Lung (tissue), 12 donors: ENCODE results near the gene POLA1. TPM values are rescaled to one million over a fixed set of nuclear protein-coding genes. Genes with fewer than 3 reads are reported as not detected.

ENCODE experiments used
- ATAC-seq: fragments of 200-7000 bp; cut with Tn5 transposase; one replicate; pipeline ENCODE4 v1.9.1; 2020; ENCODE audit warnings: moderate number of reproducible peaks; ENCODE audit not compliant: insufficient read depth, low FRiP score
- DNase-seq, 3 donors: peaks; one replicate each; pipeline ENCODE4 v3.0.0-alpha.2; 2013 to 2017
- H3K27ac ChIP-seq, 2 donors: one replicate each; pipeline ENCODE4 v1.5.1; 2013; ENCODE audit warnings: mild to moderate bottlenecking in 2 of 2, moderate library complexity in 2 of 2, control low read depth in 1 of 2, inconsistent platforms in 1 of 2, low read depth in 1 of 2, low read length in 1 of 2
- H3K27me3 ChIP-seq, 3 donors: one replicate each; pipeline ENCODE4 v1.5.1; 2013; ENCODE audit warnings: low read length in 2 of 3; ENCODE audit not compliant: control insufficient read depth in 3 of 3, insufficient read depth in 3 of 3
- H3K36me3 ChIP-seq, 4 donors: one replicate each; pipeline ENCODE4 v1.5.1; 2013; ENCODE audit warnings: low read length in 4 of 4, mild to moderate bottlenecking in 1 of 4, moderate library complexity in 1 of 4; ENCODE audit not compliant: control insufficient read depth in 4 of 4, insufficient read depth in 4 of 4
- H3K4me1 ChIP-seq, 5 donors: one replicate each; pipeline ENCODE4 v1.5.1; 2013; ENCODE audit warnings: low read length in 5 of 5, mild to moderate bottlenecking in 2 of 5, moderate library complexity in 1 of 5; ENCODE audit not compliant: control insufficient read depth in 5 of 5, insufficient read depth in 5 of 5
- H3K4me3 ChIP-seq: one replicate; pipeline ENCODE4 v1.5.1; 2013; ENCODE audit warnings: mild to moderate bottlenecking, control low read depth, moderate library complexity
- H3K9ac ChIP-seq, 2 donors: one replicate each; pipeline ENCODE4 v1.5.1; 2013; ENCODE audit warnings: low read length in 2 of 2, control low read depth in 1 of 2; ENCODE audit not compliant: insufficient read depth in 1 of 2
- H3K9me3 ChIP-seq, 4 donors: one replicate each; pipeline ENCODE4 v1.5.1; 2013; ENCODE audit warnings: low read length in 3 of 4, mild to moderate bottlenecking in 1 of 4, moderate library complexity in 1 of 4; ENCODE audit not compliant: control insufficient read depth in 4 of 4, insufficient read depth in 3 of 4
- CTCF ChIP-seq: IDR thresholded peaks from 2 replicates; pipeline ENCODE4 v1.5.1; 2012; ENCODE audit warnings: mild to moderate bottlenecking; ENCODE audit errors: control extremely low read depth, extremely low read depth
- WGBS, 2 donors: extraction: QIAGEN DNeasy Blood & Tissue Kit; methylation state at CpG; one replicate each; pipeline ENCODE4 v1.1.7; 2013; 5-methylcytosine and 5-hydroxymethylcytosine counted together
- polyA plus RNA-seq, 2 donors: library from polyadenylated mRNA; stranded (reverse); fragments of 200-250 nt; gene quantifications; one replicate each; pipeline ENCODE4 v1.2.1, GENCODE V29; 2013
- total RNA-seq, 2 donors: library from RNA; depleted of rRNA in 1 of 2; stranded (reverse); fragments of >200 nt in 1 of 2; gene quantifications; one replicate each; pipeline ENCODE4 v1.2.1, GENCODE V29; 2014 to 2021
- donor health status: control.
- donor health status: control.
- donor health status: Bipolar disorder and iron deficiency.
- donor health status: healthy.
- donor health status: DM: yes; HTN: yes; CAD: no.

Gene POLA1
- total and polyA plus RNA-seq, 4 donors = 2.4 to 18.7 (median 6.1) TPM

GRCh38 chrX:24945009-24945408 lies 251.3 kb downstream of the POLA1 start:
- WGBS, 2 donors = 56 to 92% methylated on average over 4 of the region's 4 CpGs
- Histone ChIP-seq H3K4me3 (no peak overlapping the region), H3K9ac (no peak overlapping the region), H3K36me3 (peaks cover 0 to under 1% (median 0%) of the 10 kb centered on the region in 4 donors), H3K27me3 (peaks cover 0 to 11% (median 11%) of the 10 kb centered on the region in 3 donors), H3K4me1 (peaks cover 0 to 3% (median 0%) of the 10 kb centered on the region in 5 donors), H3K27ac (no peak overlapping the region), H3K9me3 (no peaks in the 10 kb centered on the region)
- ATAC-seq (no peak), DNase-seq (no peak)
- TF ChIP-seq CTCF = no peak

GRCh38 chrX:24946369-24946768 lies 252.7 kb downstream of the POLA1 start:
- Histone ChIP-seq H3K36me3 (peaks cover 0 to 3% (median 0%) of the 10 kb centered on the region in 4 donors), H3K9me3 (no peaks in the 10 kb centered on the region), H3K9ac (no peak overlapping the region), H3K4me1 (peaks cover 0 to 3% (median 0%) of the 10 kb centered on the region in 5 donors), H3K27ac (no peak overlapping the region), H3K27me3 (peaks cover 0 to 11% (median 8%) of the 10 kb centered on the region in 3 donors), H3K4me3 (no peak overlapping the region)
- TF ChIP-seq CTCF = no peak
- DNase-seq = no peak
- no peak for ATAC-seq

- ATAC-seq (no peak), DNase-seq (no peak)
- TF ChIP-seq CTCF = no peak
- peaks cover 0 to 6% (median 5%) of the 10 kb centered on the region in 3 donors for H3K27me3 ChIP-seq
- no peak overlapping the region for H3K27ac ChIP-seq
- H3K4me1 ChIP-seq = no peaks in the 10 kb centered on the region
- H3K9ac ChIP-seq = no peak overlapping the region
- no peak overlapping the region for H3K4me3 ChIP-seq
- peaks cover 0 to 4% (median 0%) of the 10 kb centered on the region in 4 donors for H3K9me3 ChIP-seq
- H3K36me3 ChIP-seq = peaks cover 0 to 3% (median 0%) of the 10 kb centered on the region in 4 donors
- WGBS, 2 donors = 75 to 95% methylated on average over 2 of the region's 2 CpGs
Observed at GRCh38 chrX:24954732-24955131, 261.0 kb downstream of the POLA1 start.

GRCh38 chrX:24955372-24955930 lies 261.7 kb downstream of the POLA1 start:
- Histone ChIP-seq H3K9me3 (peaks cover 0 to 4% (median 0%) of the 10 kb centered on the region in 4 donors), H3K4me1 (no peaks in the 10 kb centered on the region), H3K27ac (no peak overlapping the region), H3K27me3 (peaks cover 0 to 6% (median 5%) of the 10 kb centered on the region in 3 donors), H3K36me3 (no peaks in the 10 kb centered on the region), H3K9ac (no peak overlapping the region), H3K4me3 (no peak overlapping the region)
- ATAC-seq = no peak
- DNase-seq = no peak
- WGBS, 2 donors = 77 to 94% methylated on average over 2 of the region's 2 CpGs
- no peak for TF ChIP-seq CTCF
